Measurements from ENCODE around the gene ARMC5.

GRCh38 chr16:31470615-31471014, 11.3 kb downstream of the ARMC5 start:
- TF ChIP-seq POLR2A (IDR thresholded peaks at IDR 0.05) (no peak), CTCF (IDR thresholded peaks at IDR 0.05) (no peak), POLR2AphosphoS5 (IDR thresholded peaks at IDR 0.05) (no peak), EP300 (IDR thresholded peaks at IDR 0.05) (no peak)

All from sigmoid colon (tissue), 4 donors.